HEK293T (cell line): ENCODE results near the gene ST13.

ENCODE experiments used
- CTCF ChIA-PET: fragments of 350-600 bp; formaldehyde crosslinking; extraction: SDS; loops from one replicate; lab custom pipeline; 2021; ENCODE audit warnings: antibody characterized with exemption, inconsistent platforms; lab: Yijun Ruan, JAX
- POLR2A ChIA-PET: fragments of 350-600 bp; formaldehyde crosslinking; extraction: SDS; loops from one replicate; lab custom pipeline; 2020; ENCODE audit warnings: antibody characterized with exemption, inconsistent platforms; lab: Yijun Ruan, JAX
- DNase-seq: peaks from one replicate; pipeline ENCODE4 v3.0.0; 2012; ENCODE audit warnings: mixed read lengths; ENCODE audit errors: extremely low spot score
- ARNT ChIP-seq: fragments of 450-650 bp; IDR thresholded peaks from 2 replicates; pipeline ENCODE4 v1.6.1; 2017; ENCODE audit warnings: mild to moderate bottlenecking
- BHLHE40 ChIP-seq: fragments of 450-650 bp; IDR thresholded peaks from 2 replicates; pipeline ENCODE4 v1.6.1; 2016; ENCODE audit warnings: mild to moderate bottlenecking, moderate library complexity, borderline replicate concordance
- CTBP1 ChIP-seq: fragments of 450-650 bp; IDR thresholded peaks from 2 replicates; pipeline ENCODE4 v1.6.1; 2016; ENCODE audit warnings: borderline replicate concordance
- ELF4 ChIP-seq: fragments of 450-650 bp; IDR thresholded peaks from 2 replicates; pipeline ENCODE4 v1.6.1; 2017; ENCODE audit warnings: antibody characterized with exemption
- FOXA1 ChIP-seq: fragments of 450-650 bp; IDR thresholded peaks from 2 replicates; pipeline ENCODE4 v1.6.1; 2016; ENCODE audit warnings: mild to moderate bottlenecking
- FOXK2 ChIP-seq: fragments of 450-650 bp; IDR thresholded peaks from 2 replicates; pipeline ENCODE4 v1.6.1; 2016; ENCODE audit warnings: mild to moderate bottlenecking
- FOXM1 ChIP-seq: fragments of 450-650 bp; IDR thresholded peaks from 2 replicates; pipeline ENCODE4 v1.6.1; 2017; ENCODE audit warnings: mild to moderate bottlenecking, borderline replicate concordance
- HDGF ChIP-seq: fragments of 450-650 bp; IDR thresholded peaks from 2 replicates; pipeline ENCODE4 v1.6.1; 2017; ENCODE audit warnings: antibody characterized with exemption, borderline replicate concordance
- L3MBTL2 ChIP-seq: fragments of 450-650 bp; conservative IDR thresholded peaks from 2 replicates; pipeline ENCODE4 v1.6.1; 2016; ENCODE audit warnings: mild to moderate bottlenecking
- LEF1 ChIP-seq: fragments of 450-650 bp; IDR thresholded peaks from 2 replicates; pipeline ENCODE4 v1.6.1; 2017; ENCODE audit warnings: mild to moderate bottlenecking, borderline replicate concordance
- NFRKB ChIP-seq: fragments of 450-650 bp; IDR thresholded peaks from 2 replicates; pipeline ENCODE4 v1.6.1; 2016; ENCODE audit warnings: mild to moderate bottlenecking, moderate library complexity
- SP1 ChIP-seq: fragments of 450-650 bp; IDR thresholded peaks from 2 replicates; pipeline ENCODE4 v1.6.1; 2017
- SUZ12 ChIP-seq: fragments of 450-650 bp; IDR thresholded peaks from 2 replicates; pipeline ENCODE4 v1.6.1; 2016; ENCODE audit warnings: mild to moderate bottlenecking
- TARDBP ChIP-seq: fragments of 450-650 bp; IDR thresholded peaks from 2 replicates; pipeline ENCODE4 v1.6.1; 2016
- ZNF384 ChIP-seq: fragments of 450-650 bp; IDR thresholded peaks from 2 replicates; pipeline ENCODE4 v1.6.1; 2016
- TF ChIP-seq, protein P1 (sequence below): fragments of 450-650 bp; IDR thresholded peaks from 2 replicates; pipeline ENCODE4 v1.6.1; 2016

Gene ST13

GRCh38 chr22:40818747-40819598 lies 37.5 kb downstream of the ST13 start, which contains the start of gene SLC25A17:
Gene SLC25A17, minus strand, starts transcription at chr22:40819346. Its CDS starts 98 bp downstream, at chr22:40819248.
- peak; percentile 98 for DNase-seq
- POLR2A ChIA-PET, result interaction anchor here (0.6 to 2.1 kb wide), 9 partner anchors 10 to 203 kb away, joined by 3 to 11 read pairs (median 3); partner anchors contain the start of genes ST13 and XPNPEP3
- CTCF ChIA-PET, result interaction anchor here (1.0 kb wide), 1 partner anchor 136 kb away, joined by 3 read pairs; no protein-coding TSS in a partner anchor

DNA sequence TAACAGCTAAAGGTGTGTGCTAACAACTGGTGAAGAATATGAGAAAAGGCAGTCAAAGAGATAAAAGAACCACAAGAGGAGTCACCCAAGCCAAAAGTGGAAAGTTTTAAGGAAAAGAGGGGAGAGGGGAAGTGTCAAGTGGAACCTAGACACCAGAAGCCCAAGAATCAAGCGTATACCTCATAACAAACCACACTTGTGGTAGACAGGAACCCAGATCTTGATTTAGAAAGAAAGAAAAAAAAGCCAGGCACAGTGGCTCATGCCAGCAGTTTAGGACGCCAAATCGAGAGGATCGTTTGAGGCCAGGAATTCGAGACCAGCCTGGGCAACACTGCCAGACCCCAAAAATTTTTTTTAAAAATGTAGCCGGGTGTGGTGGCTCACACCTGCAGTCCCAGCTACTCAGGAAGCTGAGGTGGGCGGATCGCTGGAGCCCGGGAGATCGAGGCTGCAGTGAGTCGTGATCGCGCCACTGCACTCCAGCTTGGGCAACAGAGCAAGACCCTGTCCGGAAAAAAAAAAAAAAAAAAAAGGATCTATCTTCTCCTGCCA lies 38.2 kb downstream of the ST13 start:
- ChIA-PET CTCF (no interaction called here), POLR2A (interaction anchor here (0.7 to 2.1 kb wide), 4 partner anchors 13 to 166 kb away, joined by 3 to 11 read pairs (median 4); partner anchors contain the start of genes ST13 and XPNPEP3)
- TF ChIP-seq HDGF (no peak), FOXK2 (no peak), BHLHE40 (no peak), LEF1 (no peak), FOXA1 (no peak), ARNT (no peak)
- TF ChIP-seq, protein P1, sequence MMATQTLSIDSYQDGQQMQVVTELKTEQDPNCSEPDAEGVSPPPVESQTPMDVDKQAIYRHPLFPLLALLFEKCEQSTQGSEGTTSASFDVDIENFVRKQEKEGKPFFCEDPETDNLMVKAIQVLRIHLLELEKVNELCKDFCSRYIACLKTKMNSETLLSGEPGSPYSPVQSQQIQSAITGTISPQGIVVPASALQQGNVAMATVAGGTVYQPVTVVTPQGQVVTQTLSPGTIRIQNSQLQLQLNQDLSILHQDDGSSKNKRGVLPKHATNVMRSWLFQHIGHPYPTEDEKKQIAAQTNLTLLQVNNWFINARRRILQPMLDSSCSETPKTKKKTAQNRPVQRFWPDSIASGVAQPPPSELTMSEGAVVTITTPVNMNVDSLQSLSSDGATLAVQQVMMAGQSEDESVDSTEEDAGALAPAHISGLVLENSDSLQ, result no peak
- no peak for DNase-seq

More at GRCh38 chr22:40818747-40819598, 37.5 kb downstream of the ST13 start, which contains the start of gene SLC25A17:
- TF ChIP-seq FOXM1, result no peak
- no peak for TF ChIP-seq LEF1
- TF ChIP-seq L3MBTL2, result peak; percentile 92
- TF ChIP-seq NFRKB, result no peak
- no peak for TF ChIP-seq FOXA1
- TF ChIP-seq ELF4, result 0 out of 2 replicates have a peak, but pooled peaks have one; percentile 16
- TF ChIP-seq ZNF384, result peak; percentile 84

GRCh38 chr22:40817737-40818136 lies 38.7 kb downstream of the ST13 start:
- CTCF ChIA-PET, result no interaction called here
- TF ChIP-seq NFRKB, result no peak
- TF ChIP-seq ZNF384, result no peak
- TF ChIP-seq SP1, result no peak
- no peak for TF ChIP-seq FOXA1
- TF ChIP-seq FOXM1, result no peak
- no peak for TF ChIP-seq ELF4
- no peak for DNase-seq
- POLR2A ChIA-PET, result interaction anchor here (0.7 to 2.1 kb wide), 4 partner anchors 9 to 166 kb away, joined by 3 to 11 read pairs (median 4); partner anchors contain the start of genes ST13 and XPNPEP3

- TF ChIP-seq TARDBP, result no peak
- no peak for TF ChIP-seq ELF4
- TF ChIP-seq CTBP1, result no peak
- no peak for TF ChIP-seq NFRKB
- TF ChIP-seq L3MBTL2, result no peak
- TF ChIP-seq, protein P1, result no peak
- no peak for TF ChIP-seq HDGF
- TF ChIP-seq FOXK2, result no peak
- TF ChIP-seq LEF1, result no peak
- TF ChIP-seq ARNT, result no peak
- no peak for TF ChIP-seq FOXA1
- TF ChIP-seq ZNF384, result no peak
- no peak for TF ChIP-seq FOXM1
- TF ChIP-seq SP1, result no peak
- CTCF ChIA-PET, result no interaction called here
- DNase-seq, result no peak
- POLR2A ChIA-PET, result interaction anchor here (1.6 kb wide), 1 partner anchor 43 kb away, joined by 3 read pairs; the partner anchor contains the start of genes ST13 and XPNPEP3
Measured at GRCh38 chr22:40813912-40814315, 42.5 kb downstream of the ST13 start.

DNA sequence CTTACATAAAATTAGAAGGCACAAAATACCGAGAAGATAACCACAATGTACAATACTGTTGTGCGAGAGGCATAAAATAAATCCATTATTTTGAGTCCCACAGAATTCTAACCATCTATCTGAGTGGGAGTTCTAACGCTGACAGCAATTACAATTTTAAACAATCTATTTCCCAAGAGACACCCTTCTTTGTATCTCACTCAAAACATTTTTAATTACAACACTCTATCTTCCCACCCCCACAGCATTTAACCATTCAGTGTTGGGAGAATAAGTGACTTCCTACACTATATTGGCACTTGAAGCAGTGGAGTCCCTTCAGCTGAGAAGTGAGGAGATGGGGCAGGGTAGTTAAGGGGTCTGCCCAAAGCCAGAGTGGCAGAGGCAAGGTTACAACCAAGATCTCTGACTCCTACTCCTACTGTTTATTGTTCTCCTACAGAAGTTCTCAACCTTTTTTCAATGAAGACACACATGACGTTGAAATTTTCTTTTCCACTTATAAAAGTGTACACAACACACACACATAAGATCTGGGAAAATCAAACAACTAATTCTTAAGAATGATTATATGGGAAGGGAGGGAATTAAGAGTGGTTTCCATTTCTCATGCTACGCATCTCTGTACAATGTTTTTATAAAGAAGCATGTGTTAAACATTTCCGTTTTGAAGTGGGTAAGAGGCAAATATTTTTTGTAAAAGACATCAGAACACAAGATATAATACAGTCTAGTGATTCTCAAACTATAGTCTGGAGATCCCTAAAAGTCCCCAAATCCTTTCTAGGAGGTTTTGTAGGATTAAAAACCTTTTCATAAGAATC lies 48.2 kb downstream of the ST13 start:
- DNase-seq, result no peak
- TF ChIP-seq ZNF384 (no peak), ARNT (no peak), NFRKB (no peak), FOXA1 (no peak), CTBP1 (no peak), FOXK2 (no peak), LEF1 (no peak), ELF4 (no peak), SUZ12 (no peak)
- TF ChIP-seq, protein P1, result no peak
- ChIA-PET POLR2A (no interaction called here), CTCF (no interaction called here)
